ENCODE data around the gene ARHGAP10. TPM values are rescaled to one million over a fixed set of nuclear protein-coding genes. Genes with fewer than 3 reads are reported as not detected.

Gene ARHGAP10
- total RNA-seq, 1 donor from 2014 or later, result 26.9 TPM

GRCh38 chr4:147829401-147830101 lies 97.7 kb downstream of the ARHGAP10 start:
- Histone ChIP-seq H3K4me1 (peaks cover 53% of the 10 kb centered on the region), H3K36me3 (no peaks in the 10 kb centered on the region), H3K27ac (peak overlapping the region; percentile 67), H3K4me3 (no peak overlapping the region), H3K9me3 (no peaks in the 10 kb centered on the region), H3K27me3 (no peaks in the 10 kb centered on the region)
- TF ChIP-seq, protein P1, sequence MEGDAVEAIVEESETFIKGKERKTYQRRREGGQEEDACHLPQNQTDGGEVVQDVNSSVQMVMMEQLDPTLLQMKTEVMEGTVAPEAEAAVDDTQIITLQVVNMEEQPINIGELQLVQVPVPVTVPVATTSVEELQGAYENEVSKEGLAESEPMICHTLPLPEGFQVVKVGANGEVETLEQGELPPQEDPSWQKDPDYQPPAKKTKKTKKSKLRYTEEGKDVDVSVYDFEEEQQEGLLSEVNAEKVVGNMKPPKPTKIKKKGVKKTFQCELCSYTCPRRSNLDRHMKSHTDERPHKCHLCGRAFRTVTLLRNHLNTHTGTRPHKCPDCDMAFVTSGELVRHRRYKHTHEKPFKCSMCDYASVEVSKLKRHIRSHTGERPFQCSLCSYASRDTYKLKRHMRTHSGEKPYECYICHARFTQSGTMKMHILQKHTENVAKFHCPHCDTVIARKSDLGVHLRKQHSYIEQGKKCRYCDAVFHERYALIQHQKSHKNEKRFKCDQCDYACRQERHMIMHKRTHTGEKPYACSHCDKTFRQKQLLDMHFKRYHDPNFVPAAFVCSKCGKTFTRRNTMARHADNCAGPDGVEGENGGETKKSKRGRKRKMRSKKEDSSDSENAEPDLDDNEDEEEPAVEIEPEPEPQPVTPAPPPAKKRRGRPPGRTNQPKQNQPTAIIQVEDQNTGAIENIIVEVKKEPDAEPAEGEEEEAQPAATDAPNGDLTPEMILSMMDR (IDR thresholded peaks at IDR 0.05), result no peak
- ATAC-seq (peak; percentile 47), DNase-seq (no peak)
- intact Hi-C loops (cut with DNase I), result no loop called here

- no peaks in the 10 kb centered on the region for H3K9me3 ChIP-seq
- TF ChIP-seq, protein P1 (IDR thresholded peaks at IDR 0.05), result no peak
- peak overlapping the region; percentile 67 for H3K27ac ChIP-seq
- no peaks in the 10 kb centered on the region for H3K36me3 ChIP-seq
- H3K4me3 ChIP-seq, result no peak overlapping the region
- H3K27me3 ChIP-seq, result no peaks in the 10 kb centered on the region
- peaks cover 53% of the 10 kb centered on the region for H3K4me1 ChIP-seq
- intact Hi-C loops (cut with DNase I), result no loop called here
- no peak for ATAC-seq
- DNase-seq, result no peak
These were observed 98.2 kb downstream of the ARHGAP10 start for GRCh38 chr4:147830102-147830463.

- Histone ChIP-seq H3K9me3 (no peaks in the 10 kb centered on the region), H3K4me3 (no peak overlapping the region), H3K27ac (peak overlapping the region; percentile 69), H3K4me1 (peaks cover 49% of the 10 kb centered on the region), H3K36me3 (no peaks in the 10 kb centered on the region), H3K27me3 (no peaks in the 10 kb centered on the region)
- intact Hi-C loops (cut with DNase I), result no loop called here
- TF ChIP-seq, protein P1 (IDR thresholded peaks at IDR 0.05), result no peak
- DNase-seq (no peak), ATAC-seq (no peak)
These were observed 99.1 kb downstream of the ARHGAP10 start for GRCh38 chr4:147830987-147831386.

- Histone ChIP-seq H3K4me1 (peaks cover 43% of the 10 kb centered on the region), H3K4me3 (no peak overlapping the region), H3K27me3 (no peaks in the 10 kb centered on the region), H3K9me3 (no peaks in the 10 kb centered on the region), H3K27ac (peak overlapping the region; percentile 69), H3K36me3 (no peaks in the 10 kb centered on the region)
- intact Hi-C loops (cut with DNase I), result no loop called here
- no peak for DNase-seq
- TF ChIP-seq, protein P1 (IDR thresholded peaks at IDR 0.05), result no peak
- ATAC-seq, result peak; percentile 90
These were observed 99.8 kb downstream of the ARHGAP10 start for GRCh38 chr4:147831551-147832171.

- ATAC-seq (no peak), DNase-seq (no peak)
- no peak overlapping the region for H3K4me3 ChIP-seq
- intact Hi-C loops (cut with DNase I), result no loop called here
- H3K27me3 ChIP-seq, result no peaks in the 10 kb centered on the region
- H3K9me3 ChIP-seq, result no peaks in the 10 kb centered on the region
- TF ChIP-seq, protein P1 (IDR thresholded peaks at IDR 0.05), result no peak
- H3K36me3 ChIP-seq, result no peaks in the 10 kb centered on the region
- H3K4me1 ChIP-seq, result peaks cover 41% of the 10 kb centered on the region
- no peak overlapping the region for H3K27ac ChIP-seq
These were observed 101.4 kb downstream of the ARHGAP10 start for GRCh38 chr4:147833254-147833653.
